GM23338 (cell line): ENCODE data around the gene TMEM92. TPM values are rescaled to one million over a fixed set of nuclear protein-coding genes. Genes with fewer than 3 reads are reported as not detected.

ENCODE experiments used
- ATAC-seq: fragments of 200-7000 bp; cut with Tn5 transposase; 3 replicates; pipeline ENCODE4 v1.9.1; 2020
- DNase-seq: peaks from one replicate; pipeline ENCODE4 v3.0.0-alpha.2; 2015; ENCODE audit warnings: low spot score
- H2AFZ ChIP-seq: fragments of 200-600 bp; sonication (generic); 2 replicates; pipeline ENCODE4 v1.8.0; 2016; ENCODE audit warnings: antibody characterized with exemption, mild to moderate bottlenecking, moderate library complexity
- H3F3A ChIP-seq: fragments of 200-600 bp; sonication (generic); replicated peaks from 2 replicates; pipeline ENCODE4 v1.8.0; 2017; ENCODE audit warnings: antibody characterized with exemption, mixed run types, low read depth
- H3K27ac ChIP-seq: fragments of 200-600 bp; sonication (generic); 2 replicates; pipeline ENCODE4 v1.6.1; 2016; ENCODE audit warnings: low read depth
- H3K27me3 ChIP-seq: fragments of 200-600 bp; sonication (generic); 2 replicates; pipeline ENCODE4 v1.8.0; 2016; ENCODE audit warnings: mild to moderate bottlenecking, mixed run types, moderate library complexity; ENCODE audit not compliant: insufficient read depth
- H3K36me3 ChIP-seq: fragments of 200-600 bp; sonication (generic); 2 replicates; pipeline ENCODE4 v1.8.0; 2016; ENCODE audit warnings: mild to moderate bottlenecking; ENCODE audit not compliant: insufficient read depth
- H3K4me1 ChIP-seq: fragments of 200-600 bp; sonication (generic); 2 replicates; pipeline ENCODE4 v1.8.0; 2016; ENCODE audit warnings: mild to moderate bottlenecking, moderate library complexity; ENCODE audit not compliant: insufficient read depth
- H3K4me2 ChIP-seq: fragments of 200-600 bp; sonication (generic); 2 replicates; pipeline ENCODE4 v1.7.1; 2017; ENCODE audit warnings: mixed run types
- H3K4me3 ChIP-seq: fragments of 200-600 bp; sonication (generic); 2 replicates; pipeline ENCODE4 v1.6.1; 2016; ENCODE audit warnings: mixed run types
- H3K79me2 ChIP-seq: fragments of 200-600 bp; sonication (generic); replicated peaks from 2 replicates; pipeline ENCODE4 v1.8.0; 2017; ENCODE audit warnings: mild to moderate bottlenecking; ENCODE audit not compliant: insufficient read depth
- H3K9me2 ChIP-seq: fragments of 200-600 bp; sonication (generic); 2 replicates; pipeline ENCODE4 v1.8.0; 2017; ENCODE audit not compliant: insufficient read depth
- H4K20me1 ChIP-seq: fragments of 200-600 bp; sonication (generic); replicated peaks from 2 replicates; pipeline ENCODE4 v1.8.0; 2017; ENCODE audit warnings: mild to moderate bottlenecking; ENCODE audit not compliant: insufficient read depth
- H3K27ac Mint-ChIP-seq: 2 replicates; pipeline ENCODE4 v1.8.0; 2020; ENCODE audit warnings: inconsistent platforms, mild to moderate bottlenecking, moderate library complexity, mixed read lengths
- H3K27me3 Mint-ChIP-seq: 3 replicates; pipeline ENCODE4 v1.8.0; 2022; ENCODE audit warnings: low read depth, mild to moderate bottlenecking, moderate library complexity, mixed read lengths, inconsistent platforms; ENCODE audit not compliant: insufficient read depth, poor library complexity
- H3K36me3 Mint-ChIP-seq: 3 replicates; pipeline ENCODE4 v1.8.0; 2021; ENCODE audit warnings: low read depth, mild to moderate bottlenecking, inconsistent platforms, moderate library complexity, mixed read lengths
- H3K4me1 Mint-ChIP-seq: 3 replicates; pipeline ENCODE4 v1.8.0; 2020; ENCODE audit warnings: mild to moderate bottlenecking, inconsistent platforms, mixed read lengths
- H3K4me3 Mint-ChIP-seq: 3 replicates; pipeline ENCODE4 v1.8.0; 2021; ENCODE audit warnings: moderate library complexity, mild to moderate bottlenecking, inconsistent platforms, mixed read lengths
- H3K9me3 Mint-ChIP-seq: 3 replicates; pipeline ENCODE4 v1.8.0; 2020; ENCODE audit warnings: moderate library complexity, mild to moderate bottlenecking, inconsistent platforms, mixed read lengths
- CREB1 ChIP-seq: fragments of 250-450 bp; sonication (Bioruptor Pico); IDR thresholded peaks from 2 replicates; pipeline ENCODE4 v1.5.0; 2020; ENCODE audit warnings: low read depth, mild to moderate bottlenecking, moderate library complexity
- EZH2 ChIP-seq: fragments of 200-600 bp; sonication (generic); IDR thresholded peaks from one replicate; pipeline ENCODE4 v1.8.0; 2017; ENCODE audit warnings: antibody characterized with exemption, mild to moderate bottlenecking, low read depth; ENCODE audit not compliant: unreplicated experiment
- EZH2phosphoT487 ChIP-seq: fragments of 200-600 bp; sonication (generic); IDR thresholded peaks from one replicate; pipeline ENCODE4 v1.8.1; 2018; ENCODE audit warnings: antibody characterized with exemption; ENCODE audit not compliant: unreplicated experiment
- NANOG ChIP-seq: IDR thresholded peaks from 2 replicates; pipeline ENCODE4 v1.6.1; 2016; ENCODE audit warnings: antibody characterized with exemption, borderline replicate concordance
- POLR2AphosphoS5 ChIP-seq: IDR thresholded peaks from 2 replicates; pipeline ENCODE4 v1.6.1; 2016; ENCODE audit warnings: antibody characterized with exemption, low read depth
- STAT1 ChIP-seq: IDR thresholded peaks from one replicate; pipeline ENCODE4 v1.6.1; 2016; ENCODE audit warnings: antibody characterized with exemption; ENCODE audit not compliant: unreplicated experiment
- ZNF114 ChIP-seq: fragments of 250-450 bp; sonication (Bioruptor Pico); IDR thresholded peaks from 2 replicates; pipeline ENCODE4 v1.5.0; 2020; ENCODE audit warnings: mild to moderate bottlenecking, moderate library complexity
- polyA plus RNA-seq: library from polyadenylated mRNA; unstranded; fragments of >200 nt; fragmentation: Nextera tagmentation; extraction: Ambion mirVana; gene quantifications from 2 replicates; pipeline ENCODE4 v1.2.1, GENCODE V29; 2016
- total RNA-seq: library from RNA; depleted of rRNA; stranded (reverse); fragments of >200 nt; shearing (Covaris generic); gene quantifications from 2 replicates; pipeline ENCODE4 v1.2.3, GENCODE V29; 2014
- TF ChIP-seq, protein P1 (sequence below): fragments of 250-450 bp; sonication (Bioruptor Pico); IDR thresholded peaks from 2 replicates; pipeline ENCODE4 v1.5.0; 2020; ENCODE audit warnings: mild to moderate bottlenecking, moderate library complexity
- TF ChIP-seq, protein P2 (sequence below), 2 experiments: fragments of 200-600 bp in 1 of 2; sonication (generic) in 1 of 2; conservative IDR thresholded peaks; 2 replicates each; pipeline versions ENCODE4 v1.5.1 to v1.6.1; 2016 to 2017; ENCODE audit warnings: antibody characterized with exemption in 2 of 2, low read depth in 2 of 2, mild to moderate bottlenecking in 2 of 2, moderate library complexity in 1 of 2
- TF ChIP-seq, protein P3 (sequence below): IDR thresholded peaks from 2 replicates; pipeline ENCODE4 v1.6.1; 2016; ENCODE audit warnings: antibody characterized with exemption

TMEM92 gene
- total and polyA plus RNA-seq, 2 experiments from 2014 or later: 9.7 to 18.4 TPM

DNA sequence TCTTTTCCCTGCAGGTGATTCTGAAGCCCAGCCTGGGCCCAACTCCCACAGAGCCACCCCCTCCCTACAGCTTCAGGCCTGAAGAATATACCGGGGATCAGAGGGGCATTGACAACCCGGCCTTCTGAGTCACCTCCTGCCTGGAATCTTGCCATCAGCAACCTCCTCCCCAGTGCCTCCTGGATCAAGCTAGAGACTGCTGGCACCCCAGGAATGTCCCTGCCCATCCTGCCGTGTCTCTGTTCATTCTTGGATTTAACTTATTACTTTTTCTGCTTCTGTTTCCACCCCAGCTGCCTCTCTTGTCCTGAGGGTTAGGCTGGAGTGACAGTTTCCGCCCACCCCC lies 4.9 kb downstream of the TMEM92 start (continued):
- TF ChIP-seq EZH2phosphoT487 (no peak), POLR2AphosphoS5 (no peak), STAT1 (no peak), ZNF114 (no peak), CREB1 (CRISPR knock-in tag) (no peak), NANOG (no peak)
- TF ChIP-seq, protein P1, sequence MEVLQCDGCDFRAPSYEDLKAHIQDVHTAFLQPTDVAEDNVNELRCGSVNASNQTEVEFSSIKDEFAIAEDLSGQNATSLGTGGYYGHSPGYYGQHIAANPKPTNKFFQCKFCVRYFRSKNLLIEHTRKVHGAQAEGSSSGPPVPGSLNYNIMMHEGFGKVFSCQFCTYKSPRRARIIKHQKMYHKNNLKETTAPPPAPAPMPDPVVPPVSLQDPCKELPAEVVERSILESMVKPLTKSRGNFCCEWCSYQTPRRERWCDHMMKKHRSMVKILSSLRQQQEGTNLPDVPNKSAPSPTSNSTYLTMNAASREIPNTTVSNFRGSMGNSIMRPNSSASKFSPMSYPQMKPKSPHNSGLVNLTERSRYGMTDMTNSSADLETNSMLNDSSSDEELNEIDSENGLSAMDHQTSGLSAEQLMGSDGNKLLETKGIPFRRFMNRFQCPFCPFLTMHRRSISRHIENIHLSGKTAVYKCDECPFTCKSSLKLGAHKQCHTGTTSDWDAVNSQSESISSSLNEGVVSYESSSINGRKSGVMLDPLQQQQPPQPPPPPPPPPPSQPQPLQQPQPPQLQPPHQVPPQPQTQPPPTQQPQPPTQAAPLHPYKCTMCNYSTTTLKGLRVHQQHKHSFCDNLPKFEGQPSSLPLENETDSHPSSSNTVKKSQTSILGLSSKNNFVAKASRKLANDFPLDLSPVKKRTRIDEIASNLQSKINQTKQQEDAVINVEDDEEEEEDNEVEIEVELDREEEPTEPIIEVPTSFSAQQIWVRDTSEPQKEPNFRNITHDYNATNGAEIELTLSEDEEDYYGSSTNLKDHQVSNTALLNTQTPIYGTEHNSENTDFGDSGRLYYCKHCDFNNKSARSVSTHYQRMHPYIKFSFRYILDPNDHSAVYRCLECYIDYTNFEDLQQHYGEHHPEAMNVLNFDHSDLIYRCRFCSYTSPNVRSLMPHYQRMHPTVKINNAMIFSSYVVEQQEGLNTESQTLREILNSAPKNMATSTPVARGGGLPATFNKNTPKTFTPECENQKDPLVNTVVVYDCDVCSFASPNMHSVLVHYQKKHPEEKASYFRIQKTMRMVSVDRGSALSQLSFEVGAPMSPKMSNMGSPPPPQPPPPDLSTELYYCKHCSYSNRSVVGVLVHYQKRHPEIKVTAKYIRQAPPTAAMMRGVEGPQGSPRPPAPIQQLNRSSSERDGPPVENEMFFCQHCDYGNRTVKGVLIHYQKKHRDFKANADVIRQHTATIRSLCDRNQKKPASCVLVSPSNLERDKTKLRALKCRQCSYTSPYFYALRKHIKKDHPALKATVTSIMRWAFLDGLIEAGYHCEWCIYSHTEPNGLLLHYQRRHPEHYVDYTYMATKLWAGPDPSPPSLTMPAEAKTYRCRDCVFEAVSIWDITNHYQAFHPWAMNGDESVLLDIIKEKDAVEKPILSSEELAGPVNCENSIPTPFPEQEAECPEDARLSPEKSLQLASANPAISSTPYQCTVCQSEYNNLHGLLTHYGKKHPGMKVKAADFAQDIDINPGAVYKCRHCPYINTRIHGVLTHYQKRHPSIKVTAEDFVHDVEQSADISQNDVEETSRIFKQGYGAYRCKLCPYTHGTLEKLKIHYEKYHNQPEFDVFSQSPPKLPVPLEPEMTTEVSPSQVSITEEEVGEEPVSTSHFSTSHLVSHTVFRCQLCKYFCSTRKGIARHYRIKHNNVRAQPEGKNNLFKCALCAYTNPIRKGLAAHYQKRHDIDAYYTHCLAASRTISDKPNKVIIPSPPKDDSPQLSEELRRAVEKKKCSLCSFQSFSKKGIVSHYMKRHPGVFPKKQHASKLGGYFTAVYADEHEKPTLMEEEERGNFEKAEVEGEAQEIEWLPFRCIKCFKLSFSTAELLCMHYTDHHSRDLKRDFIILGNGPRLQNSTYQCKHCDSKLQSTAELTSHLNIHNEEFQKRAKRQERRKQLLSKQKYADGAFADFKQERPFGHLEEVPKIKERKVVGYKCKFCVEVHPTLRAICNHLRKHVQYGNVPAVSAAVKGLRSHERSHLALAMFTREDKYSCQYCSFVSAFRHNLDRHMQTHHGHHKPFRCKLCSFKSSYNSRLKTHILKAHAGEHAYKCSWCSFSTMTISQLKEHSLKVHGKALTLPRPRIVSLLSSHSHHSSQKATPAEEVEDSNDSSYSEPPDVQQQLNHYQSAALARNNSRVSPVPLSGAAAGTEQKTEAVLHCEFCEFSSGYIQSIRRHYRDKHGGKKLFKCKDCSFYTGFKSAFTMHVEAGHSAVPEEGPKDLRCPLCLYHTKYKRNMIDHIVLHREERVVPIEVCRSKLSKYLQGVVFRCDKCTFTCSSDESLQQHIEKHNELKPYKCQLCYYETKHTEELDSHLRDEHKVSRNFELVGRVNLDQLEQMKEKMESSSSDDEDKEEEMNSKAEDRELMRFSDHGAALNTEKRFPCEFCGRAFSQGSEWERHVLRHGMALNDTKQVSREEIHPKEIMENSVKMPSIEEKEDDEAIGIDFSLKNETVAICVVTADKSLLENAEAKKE (CRISPR knock-in tag): no peak

DNA sequence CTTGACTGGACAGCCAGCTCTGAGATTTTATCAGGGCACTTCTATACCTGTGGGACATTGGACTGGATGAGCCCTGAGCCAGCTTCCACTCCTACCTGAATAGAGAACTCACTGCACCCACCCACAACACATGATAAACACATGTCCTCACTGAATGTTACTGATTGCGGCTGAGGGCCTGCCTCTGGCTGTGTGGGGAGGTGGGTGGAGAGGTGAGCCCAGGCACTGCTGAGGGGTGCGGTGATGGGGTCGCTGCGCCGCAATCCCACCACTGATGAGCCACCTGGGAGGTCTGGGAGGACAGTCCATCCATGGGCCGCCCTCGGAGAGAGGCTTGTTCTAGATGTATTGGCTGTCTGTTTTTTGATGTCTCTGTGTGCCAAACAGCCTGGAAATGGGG lies 5.4 kb downstream of the TMEM92 start:
- Histone ChIP-seq H3K4me1 (peaks cover 40% of the 10 kb centered on the region), H3K36me3 (no peaks in the 10 kb centered on the region), H2AFZ (no peak overlapping the region), H3K4me3 (no peak overlapping the region), H4K20me1 (no peaks in the 10 kb centered on the region), H3K27ac (no peak overlapping the region), H3F3A (no peaks in the 10 kb centered on the region), H3K27me3 (no peaks in the 10 kb centered on the region), H3K9me2 (no peaks in the 10 kb centered on the region), H3K79me2 (0 out of 2 replicates have a peak, but pooled peaks cover 3% of the 10 kb centered on the region), H3K4me2 (peak overlapping the region; percentile 62)
- Mint-ChIP-seq H3K4me1 (peaks cover 44% of the 10 kb centered on the region), H3K9me3 (peaks cover 11% of the 10 kb centered on the region), H3K27ac (no peak overlapping the region; the same call in 1 of the 2 replicates), H3K27me3 (peaks cover 16% of the 10 kb centered on the region), H3K36me3 (peaks cover 14% of the 10 kb centered on the region), H3K4me3 (no peak overlapping the region)
- ATAC-seq (no peak), DNase-seq (no peak)
- TF ChIP-seq NANOG (no peak), EZH2phosphoT487 (no peak), EZH2 (no peak), POLR2AphosphoS5 (no peak)
- TF ChIP-seq, protein P2, sequence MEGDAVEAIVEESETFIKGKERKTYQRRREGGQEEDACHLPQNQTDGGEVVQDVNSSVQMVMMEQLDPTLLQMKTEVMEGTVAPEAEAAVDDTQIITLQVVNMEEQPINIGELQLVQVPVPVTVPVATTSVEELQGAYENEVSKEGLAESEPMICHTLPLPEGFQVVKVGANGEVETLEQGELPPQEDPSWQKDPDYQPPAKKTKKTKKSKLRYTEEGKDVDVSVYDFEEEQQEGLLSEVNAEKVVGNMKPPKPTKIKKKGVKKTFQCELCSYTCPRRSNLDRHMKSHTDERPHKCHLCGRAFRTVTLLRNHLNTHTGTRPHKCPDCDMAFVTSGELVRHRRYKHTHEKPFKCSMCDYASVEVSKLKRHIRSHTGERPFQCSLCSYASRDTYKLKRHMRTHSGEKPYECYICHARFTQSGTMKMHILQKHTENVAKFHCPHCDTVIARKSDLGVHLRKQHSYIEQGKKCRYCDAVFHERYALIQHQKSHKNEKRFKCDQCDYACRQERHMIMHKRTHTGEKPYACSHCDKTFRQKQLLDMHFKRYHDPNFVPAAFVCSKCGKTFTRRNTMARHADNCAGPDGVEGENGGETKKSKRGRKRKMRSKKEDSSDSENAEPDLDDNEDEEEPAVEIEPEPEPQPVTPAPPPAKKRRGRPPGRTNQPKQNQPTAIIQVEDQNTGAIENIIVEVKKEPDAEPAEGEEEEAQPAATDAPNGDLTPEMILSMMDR (conservative IDR thresholded peaks at IDR 0.05; ENCODE audit: low read depth in 2 of 2): no peak
- TF ChIP-seq, protein P3, sequence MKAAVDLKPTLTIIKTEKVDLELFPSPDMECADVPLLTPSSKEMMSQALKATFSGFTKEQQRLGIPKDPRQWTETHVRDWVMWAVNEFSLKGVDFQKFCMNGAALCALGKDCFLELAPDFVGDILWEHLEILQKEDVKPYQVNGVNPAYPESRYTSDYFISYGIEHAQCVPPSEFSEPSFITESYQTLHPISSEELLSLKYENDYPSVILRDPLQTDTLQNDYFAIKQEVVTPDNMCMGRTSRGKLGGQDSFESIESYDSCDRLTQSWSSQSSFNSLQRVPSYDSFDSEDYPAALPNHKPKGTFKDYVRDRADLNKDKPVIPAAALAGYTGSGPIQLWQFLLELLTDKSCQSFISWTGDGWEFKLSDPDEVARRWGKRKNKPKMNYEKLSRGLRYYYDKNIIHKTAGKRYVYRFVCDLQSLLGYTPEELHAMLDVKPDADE: no peak
